Middle frontal gyrus (tissue), 1 donor: Measurements from ENCODE around the gene FAM53C.
"Not testable (repeated sequence)": the region's sequence is repeated elsewhere in the genome, so short reads cannot be mapped to it uniquely, and the experiment has no call there.

Experiments
- DNase-seq: peaks from one replicate; pipeline ENCODE4 v3.0.0-alpha.2; 2015; ENCODE audit warnings: low spot score; ENCODE audit errors: extremely low spot score

Gene FAM53C

DNA sequence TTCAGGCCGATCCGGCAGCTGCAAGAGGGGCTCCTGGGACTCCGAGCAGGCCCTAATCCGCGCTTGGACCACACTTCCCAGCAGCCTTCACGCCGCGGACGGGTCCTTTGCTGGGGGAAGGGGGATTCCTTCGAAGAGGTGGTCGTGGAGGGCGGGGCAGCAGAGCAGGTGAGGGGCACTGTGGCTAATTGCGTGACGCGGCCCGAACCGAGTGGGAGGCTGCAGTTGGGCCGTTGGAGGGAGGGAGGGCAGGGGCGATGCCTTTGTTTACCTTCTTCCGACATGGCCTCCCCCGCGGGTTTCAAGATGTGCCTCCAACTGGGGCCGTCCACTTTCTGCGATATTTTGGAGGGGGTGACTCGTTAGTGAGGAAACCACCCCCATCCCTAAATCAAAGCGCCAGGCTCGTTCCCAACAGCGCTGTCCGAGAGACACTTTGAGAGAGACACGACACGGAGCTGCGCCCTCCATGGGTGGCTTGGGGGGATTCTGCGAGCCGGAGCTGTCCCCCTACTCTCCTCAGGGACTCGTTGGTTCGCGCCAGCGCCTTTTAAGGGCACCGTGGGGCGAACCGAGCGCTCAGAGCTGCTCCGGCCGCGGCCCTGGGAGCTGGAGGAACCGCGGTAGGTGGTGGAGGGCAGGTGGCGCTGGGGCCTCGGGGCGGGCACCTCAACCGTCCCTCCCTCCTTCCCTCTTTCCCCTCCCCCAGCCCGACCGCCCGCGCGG lies at the start of gene FAM53C:
FAM53C (plus strand) TSS at position 582 of the 726 bp plus-strand sequence. CDS start 3,070 bp downstream, outside the sequence.
- peak; percentile 85 for DNase-seq

DNA sequence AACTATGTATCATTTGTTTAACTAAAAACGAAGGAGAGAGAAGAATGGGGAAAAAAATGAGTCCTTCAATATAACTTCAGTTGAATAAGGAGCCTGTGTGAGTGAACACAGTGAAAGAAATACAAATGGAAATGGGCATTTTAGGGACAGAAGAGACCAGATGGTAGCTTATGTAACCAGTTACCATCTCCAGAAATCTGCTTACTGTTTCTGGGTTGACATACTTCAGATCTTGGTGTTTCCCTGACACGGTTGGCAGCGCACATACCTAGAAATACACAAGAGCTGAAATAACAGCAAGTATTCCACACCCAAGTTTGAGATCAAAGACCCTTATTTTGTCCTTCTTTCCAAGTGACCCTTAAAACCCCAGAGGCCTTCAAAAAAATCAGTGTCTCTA lies 48.8 kb upstream of the FAM53C start:
- peak; percentile 63 for DNase-seq

DNA sequence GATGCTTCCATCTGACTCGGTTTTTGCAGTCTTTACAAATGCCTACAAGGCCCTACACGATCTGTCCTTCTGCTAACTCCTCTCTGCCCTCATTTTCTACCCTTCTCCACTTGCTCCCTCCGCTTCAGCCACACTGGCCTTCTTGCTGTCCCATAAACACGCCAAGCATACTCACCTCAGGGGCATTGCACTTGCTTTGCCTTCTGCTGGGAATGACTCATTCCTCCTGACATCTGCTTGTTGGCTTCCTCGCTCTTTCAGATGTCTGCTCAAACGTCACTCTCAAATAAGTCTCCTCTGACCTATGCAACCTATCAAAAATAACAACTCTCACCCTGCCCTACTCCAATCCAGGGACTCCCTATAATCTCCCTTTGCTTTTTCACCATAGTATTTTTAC lies 34.7 kb upstream of the FAM53C start:
- DNase-seq: no peak

DNA sequence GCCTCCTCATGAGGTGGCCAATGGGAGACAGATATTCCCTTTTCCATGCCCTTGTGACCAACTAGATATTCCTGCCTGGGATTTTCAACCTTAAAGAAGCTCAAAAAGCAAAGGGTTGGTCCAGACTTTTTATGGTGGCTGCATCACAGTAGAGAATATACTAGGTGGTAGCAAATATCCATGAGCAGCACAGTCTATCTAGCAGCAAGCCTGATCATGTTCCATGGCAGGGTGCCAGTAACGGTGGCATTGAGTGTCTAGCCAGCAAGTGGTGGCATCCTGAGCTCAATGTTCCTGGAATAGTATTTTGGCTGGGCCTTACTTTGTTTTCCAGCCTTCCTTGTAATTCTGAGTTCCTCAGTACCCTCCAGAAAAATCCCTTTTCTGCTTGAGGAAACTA lies 32.3 kb upstream of the FAM53C start:
- no peak for DNase-seq

DNA sequence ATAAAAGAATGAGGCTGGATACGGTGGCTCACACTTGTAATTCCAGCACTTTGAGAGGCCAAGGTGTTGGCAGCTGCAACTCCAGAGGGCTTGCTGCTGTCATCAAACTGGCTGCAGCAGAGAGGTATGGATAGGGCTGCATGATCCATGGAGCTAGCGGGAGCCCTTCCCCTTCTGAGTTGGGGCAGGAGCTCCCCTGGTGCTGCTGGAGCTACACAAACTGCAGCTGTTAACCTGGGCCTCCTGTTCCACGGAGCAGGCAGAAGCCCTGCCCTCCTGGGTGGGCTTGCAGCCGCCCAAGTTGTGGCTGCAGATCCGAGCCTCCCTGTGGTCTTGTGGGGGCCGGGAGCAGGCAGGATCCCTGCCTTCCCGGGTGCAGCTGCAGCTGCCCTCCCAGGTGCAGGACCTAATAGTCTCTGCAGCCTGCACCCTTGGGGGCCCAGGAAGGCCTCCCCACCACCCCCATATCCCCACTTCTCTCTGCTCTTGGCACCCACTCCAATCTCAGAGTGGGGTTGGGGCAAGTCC lies 22.3 kb upstream of the FAM53C start:
- DNase-seq: no peak

DNA sequence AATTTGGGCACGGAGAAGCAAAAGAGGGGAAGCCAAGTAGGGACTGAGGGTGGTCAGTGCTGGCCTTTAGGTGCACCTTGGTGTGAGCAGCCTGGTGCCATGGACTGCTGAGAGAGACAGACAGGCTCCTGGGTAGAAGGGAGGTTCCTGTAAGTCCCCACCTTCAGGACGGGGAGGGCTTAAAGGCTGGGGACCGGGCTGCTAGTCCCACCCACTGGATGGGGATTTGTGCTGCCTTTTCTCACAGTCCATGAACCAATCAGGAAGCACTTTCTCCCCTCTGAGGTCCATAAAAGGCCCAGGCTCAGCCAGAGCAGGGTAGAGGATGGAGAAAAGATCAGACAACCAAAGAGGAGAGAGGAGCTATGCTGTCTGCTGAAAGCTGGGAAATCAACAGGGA lies 21.7 kb upstream of the FAM53C start:
- DNase-seq: no peak

DNA sequence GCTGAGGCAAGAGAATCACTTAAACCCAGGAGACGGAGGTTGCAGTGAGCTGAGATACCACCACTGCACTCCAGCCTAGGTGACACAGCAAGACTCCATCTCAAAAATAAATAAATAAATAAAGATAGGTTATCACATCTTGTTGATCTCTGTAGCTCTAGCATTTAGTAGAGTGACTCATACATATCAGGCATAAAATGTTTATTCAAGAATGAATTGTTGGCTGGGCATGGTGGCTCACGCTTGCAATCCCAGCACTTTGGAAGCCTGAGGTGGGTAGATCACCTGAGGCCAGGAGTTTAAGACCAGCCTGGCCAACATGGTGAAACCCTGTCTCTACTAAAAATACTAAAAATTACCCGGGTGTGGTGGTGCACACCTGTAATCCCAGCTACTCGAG lies 19.9 kb upstream of the FAM53C start:
- not testable (repeated sequence) for DNase-seq

DNA sequence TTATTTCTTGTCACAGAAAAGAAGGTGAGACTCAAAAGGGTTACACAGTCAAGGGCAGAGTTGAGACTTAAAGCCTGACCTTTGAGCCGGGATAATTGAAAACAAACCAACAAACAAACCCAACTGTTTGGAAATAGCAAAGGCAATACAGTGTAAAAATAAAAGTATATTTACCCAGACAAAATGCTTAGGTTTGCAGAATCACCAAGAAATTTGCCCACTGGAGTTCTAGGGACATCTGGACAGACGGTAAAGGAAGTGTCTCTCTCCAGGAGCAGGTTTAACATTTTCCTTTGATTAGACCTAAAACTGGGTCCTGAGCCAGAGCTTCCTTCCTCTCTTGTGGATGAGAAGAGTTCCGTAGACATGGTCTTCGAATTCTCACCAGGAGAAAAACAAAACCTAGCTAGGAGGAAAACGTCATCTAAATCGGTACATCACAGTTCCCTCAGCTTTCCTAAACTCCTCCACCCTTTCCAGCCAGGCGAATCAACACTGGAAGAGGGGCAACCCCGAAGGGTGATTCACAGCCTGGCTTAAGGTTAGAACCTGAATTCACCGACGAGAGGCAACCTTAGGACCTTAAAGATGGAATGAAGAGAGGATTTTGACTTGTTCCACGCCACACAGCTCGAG lies 7.1 kb upstream of the FAM53C start:
- no peak for DNase-seq

DNA sequence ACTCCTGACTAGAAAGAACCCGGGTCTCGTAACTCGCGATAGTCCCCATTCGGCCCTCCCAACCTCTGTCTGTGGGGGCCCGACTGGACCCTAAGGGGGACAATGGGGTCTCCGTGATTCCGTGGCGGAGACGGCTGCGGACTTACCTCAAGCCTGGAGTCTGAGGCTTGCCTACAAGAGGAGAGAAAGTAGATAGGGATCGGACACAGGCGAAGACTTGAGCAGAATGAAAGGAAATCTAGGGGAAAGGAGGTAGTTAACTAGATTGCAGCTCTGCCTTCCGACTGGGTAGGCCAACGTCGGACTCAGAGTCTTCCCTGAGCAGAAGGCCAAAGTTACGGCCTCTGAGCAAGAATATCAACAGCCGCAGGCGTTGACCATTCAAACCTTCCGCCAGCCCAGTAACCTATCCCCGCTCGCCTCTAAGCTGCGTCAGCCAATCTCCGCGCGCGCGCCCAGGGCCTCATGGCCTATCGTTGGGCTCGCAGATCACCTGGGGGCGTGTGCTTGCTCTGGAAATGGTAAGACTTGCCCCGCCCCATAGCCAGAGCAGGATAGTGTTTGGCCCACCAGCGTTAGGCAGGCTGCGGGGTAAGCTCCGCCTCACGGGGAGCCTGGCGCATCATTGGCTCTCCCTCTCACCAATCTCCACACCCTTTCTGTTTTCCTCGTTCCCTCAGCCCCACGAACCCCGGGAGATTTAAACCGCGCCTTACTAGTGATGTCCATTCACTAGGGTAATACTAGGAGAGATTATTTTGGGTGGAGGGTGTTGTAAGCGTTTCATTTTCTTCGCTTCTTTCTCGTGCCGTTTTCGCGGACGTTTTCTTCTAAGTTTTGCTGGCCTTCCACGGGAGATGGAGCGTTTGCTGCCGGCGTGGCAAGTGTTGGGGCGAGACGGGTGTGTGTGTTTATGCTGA lies 6.4 kb upstream of the FAM53C start, which contains the start of gene CDC25C:
CDC25C (minus strand) TSS at position 356 of the 920 bp plus-strand sequence. CDS start 624 bp downstream, outside the sequence.
- DNase-seq: peak; percentile 94

DNA sequence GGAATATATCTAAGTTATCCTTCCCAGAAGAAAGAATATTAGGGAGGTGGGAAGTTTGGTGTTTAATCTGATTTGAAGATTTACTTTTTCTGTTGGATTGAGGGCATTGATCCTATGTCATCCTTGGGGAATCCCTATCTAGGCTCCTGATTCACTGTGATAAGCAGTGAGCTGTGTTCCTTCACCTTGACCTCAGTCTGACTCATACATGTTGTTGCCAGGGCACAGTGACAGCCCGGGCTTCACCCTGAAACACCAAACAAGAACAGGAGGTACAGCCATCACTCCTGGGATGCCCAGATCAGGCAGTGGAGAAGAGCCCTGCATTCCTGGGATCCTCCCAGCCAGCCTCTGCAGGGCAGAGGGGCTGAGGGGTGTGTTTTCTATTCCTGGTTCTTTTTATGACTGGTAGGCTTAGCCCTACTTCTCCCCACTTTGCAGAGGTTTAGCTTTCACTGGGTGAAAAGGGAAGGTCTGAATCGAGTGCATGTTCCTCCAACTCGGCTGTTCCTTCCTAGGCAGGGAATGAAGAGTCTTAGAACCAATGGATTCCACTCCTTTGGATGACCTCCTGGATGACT lies 3.1 kb upstream of the FAM53C start:
- DNase-seq: no peak

DNA sequence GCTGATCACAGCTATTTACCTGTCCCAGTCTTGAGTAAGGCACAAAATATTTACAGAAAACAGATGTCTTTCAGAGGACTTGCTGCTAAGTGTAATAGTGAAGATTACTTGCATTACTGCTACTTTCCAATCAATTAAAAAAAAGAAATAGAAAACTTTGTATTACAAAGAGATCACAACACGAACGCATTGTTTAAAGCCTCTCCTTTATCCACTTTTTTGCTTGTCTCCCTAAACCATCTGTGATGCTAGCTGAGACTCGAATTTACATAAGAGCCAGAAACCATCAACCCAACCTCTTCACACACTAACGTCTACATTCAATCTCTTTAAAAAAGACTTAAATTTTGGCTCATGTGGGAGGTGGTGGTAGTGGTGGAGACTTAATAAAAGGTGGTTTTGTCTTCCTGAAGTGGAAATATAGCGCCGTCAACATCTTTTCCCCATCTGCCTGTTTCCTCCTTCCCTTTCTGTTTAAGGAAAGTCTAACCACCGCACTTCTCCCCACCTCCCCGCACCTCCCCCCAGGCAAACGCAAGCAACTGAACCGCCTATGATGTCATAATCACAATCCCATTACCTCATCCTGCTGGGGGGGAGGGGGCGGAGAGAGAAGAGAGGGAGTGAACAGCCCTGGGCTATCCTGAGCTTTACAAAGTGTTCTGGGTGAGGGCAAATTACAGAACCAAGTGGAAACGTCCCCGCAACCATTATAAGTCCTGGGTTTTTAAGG lies 948 bp upstream of the FAM53C start:
- peak; percentile 64 for DNase-seq

DNA sequence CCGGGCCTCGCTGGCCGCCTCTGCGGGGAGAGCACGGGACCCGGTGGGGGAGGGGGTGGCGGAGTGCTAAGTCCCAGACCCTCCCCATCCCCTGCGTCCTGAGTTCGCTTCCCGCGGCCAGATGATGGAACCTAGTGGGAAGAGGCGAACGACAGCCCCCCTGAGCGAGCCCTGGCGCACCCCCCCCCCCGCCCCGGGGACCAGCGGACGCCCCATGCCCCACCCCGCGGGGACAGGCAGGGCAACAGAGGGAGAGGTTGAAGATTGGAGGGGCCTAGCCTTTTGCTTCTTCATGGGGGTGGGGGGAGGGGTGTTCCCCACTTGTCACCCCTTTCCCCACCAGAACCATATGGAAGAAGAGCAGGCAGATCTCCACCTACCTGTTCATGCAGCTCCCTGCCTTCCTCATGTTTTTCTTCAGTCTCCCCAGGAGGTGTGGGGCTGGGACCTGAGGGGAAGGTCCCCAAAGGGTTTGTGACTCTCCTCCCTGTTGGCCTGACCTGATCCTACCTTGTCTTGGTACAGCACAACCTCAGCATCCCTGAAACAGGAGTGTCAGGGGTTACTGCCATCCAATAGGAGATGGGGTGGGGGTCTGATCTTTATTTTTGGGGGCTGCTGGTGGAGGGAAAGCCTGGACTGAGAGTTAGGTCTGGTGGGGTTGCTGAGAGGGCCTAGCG lies 485 bp downstream of the FAM53C start:
- no peak for DNase-seq

DNA sequence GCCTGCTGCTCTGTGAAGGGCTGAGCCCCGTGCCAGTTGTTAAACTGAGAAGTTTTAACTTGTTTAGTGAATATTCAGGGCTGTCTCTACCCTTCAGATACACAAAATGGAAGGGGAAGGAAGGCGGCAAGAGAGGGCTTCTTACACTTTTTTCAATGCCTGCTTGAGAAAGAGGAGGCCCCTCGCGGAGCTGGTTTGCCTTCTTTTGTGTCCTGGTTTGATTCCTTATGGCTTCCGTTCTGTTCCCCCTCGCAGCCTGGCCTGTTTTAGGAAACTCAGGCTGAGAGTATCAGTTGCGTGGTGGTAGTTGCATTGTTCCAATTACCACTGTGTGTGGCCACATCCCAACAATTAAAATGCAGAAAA lies 1.0 kb downstream of the FAM53C start:
- no peak for DNase-seq

DNA sequence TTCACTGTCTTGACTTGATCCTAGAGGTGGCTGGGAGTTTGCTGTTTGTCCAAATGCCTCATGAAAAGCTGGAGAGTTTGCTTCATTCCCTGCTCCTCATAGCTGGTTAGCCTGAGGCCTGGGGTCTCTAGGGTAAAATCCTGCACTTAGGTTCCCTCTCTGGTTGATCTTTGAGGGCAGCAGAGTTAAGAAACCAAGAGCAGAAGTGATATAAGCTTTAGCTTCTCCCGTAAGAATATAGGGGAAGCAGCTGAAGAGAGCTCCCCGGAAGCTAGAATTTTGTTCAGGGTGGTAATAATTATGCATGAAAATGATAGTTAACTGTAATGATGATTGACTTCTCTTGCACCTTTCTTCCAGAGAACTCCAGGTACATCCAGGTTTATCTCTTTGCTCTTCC lies 1.4 kb downstream of the FAM53C start:
- DNase-seq: no peak

DNA sequence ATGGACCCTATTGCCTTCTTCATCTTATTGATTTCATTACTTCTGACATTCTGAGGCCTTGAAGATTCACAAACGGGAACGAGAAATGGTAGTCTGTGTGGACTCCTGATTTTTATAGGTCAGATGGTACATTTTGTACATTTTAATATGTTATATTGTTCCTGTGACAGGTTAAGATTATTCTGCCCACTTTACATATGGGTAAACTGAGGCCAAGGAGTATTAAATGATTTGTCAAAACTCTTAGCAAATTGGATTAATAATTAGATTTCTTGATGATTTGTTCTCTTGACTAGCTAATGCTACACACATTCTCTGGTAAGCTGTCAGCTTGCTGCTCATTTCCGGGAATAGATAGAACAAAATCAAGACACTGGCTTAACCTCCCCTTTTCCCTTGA lies 1.9 kb downstream of the FAM53C start:
- DNase-seq: no peak

DNA sequence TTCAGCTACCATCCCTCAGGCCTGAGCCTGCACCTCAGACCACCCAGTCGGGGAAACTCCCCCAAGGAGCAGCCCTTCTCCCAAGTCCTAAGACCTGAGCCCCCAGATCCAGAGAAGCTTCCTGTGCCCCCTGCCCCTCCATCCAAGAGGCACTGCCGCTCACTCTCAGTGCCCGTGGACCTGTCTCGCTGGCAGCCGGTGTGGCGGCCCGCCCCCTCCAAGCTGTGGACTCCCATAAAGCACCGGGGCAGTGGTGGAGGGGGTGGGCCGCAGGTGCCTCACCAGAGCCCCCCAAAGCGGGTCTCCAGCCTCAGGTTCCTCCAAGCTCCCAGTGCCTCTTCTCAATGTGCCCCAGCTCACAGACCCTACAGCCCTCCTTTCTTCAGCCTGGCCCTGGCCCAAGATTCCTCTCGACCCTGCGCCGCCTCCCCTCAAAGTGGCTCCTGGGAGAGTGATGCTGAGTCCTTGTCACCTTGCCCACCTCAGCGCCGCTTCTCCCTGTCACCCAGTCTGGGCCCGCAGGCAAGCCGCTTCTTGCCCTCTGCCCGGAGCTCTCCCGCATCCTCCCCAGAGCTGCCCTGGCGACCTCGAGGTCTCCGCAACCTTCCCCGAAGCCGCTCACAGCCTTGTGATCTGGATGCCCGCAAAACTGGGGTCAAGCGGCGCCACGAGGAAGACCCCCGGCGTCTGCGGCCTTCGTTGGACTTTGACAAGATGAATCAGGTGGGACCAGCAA lies 7.0 kb downstream of the FAM53C start:
- DNase-seq: no peak

DNA sequence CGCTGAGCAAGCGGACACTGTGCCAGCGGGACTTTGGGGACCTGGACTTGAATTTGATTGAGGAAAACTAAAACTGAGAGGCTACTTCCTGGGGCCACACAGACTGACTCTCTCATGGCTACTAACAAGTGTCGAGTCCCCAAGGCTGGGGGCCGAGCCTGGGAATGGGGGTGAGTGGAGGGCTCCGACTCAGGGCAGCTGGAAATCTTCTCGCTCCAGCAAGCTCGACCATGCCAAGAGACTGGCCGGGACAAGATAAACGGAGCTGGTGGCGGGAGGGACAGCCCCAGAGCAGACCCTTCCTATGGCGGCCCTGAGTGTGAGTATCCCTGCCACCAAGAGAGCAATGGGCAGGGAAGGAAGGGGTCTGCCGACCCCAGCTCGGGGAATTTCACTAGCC lies 8.8 kb downstream of the FAM53C start:
- no peak for DNase-seq

DNA sequence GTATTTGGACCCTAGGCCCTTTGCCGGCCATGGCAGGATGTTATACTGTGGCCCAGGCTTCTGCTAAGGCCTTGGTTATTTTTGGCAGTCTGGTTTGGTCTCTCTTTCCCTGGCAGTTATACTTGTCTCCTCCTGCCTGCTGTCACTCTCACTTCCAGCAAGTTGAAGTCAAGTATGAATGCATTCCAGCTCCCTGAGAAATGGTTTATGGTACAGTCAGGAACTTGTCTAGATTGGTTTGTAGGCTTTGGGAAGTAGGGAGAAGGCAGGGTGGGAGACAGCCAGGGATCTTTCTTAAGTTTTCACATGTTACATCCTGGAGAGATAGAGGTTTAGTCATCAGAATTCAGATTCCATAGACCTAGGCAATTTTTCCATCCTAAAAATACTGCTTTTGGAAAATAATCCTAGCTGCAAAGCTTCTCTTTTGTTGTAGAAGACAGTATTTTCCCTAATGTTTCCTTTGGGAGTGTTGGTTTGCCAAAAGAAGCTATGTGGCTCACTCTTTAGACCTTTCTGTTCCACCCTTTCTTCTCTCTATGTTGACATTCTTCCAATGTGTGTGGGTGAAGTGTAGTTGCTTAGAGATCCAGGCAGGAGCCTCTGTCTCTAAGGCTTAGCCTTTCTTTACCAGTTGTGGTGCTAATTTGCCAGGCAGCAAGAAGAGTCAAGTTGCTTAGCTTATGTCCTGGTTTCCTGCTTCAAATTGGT lies 11.9 kb downstream of the FAM53C start:
- DNase-seq: no peak

DNA sequence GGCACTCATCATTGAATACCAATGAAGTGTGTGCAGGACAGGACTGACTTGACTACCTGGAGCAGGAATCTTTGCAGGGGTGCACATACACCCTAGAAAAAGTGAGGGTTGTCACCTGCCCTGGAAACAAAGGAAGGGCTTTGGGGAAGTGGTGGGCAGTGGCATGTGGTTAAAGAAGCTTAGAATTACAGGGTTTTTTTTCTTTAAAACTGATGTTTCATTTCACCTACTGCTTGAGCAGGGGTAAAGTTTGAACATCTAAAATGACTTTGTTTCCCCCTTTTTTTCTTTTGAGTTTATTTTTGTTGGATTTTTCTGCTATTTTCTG lies 12.5 kb downstream of the FAM53C start:
- no peak for DNase-seq
